K562 (cell line): ENCODE data around the gene ARID4B. TPM values are rescaled to one million over a fixed set of nuclear protein-coding genes. Genes with fewer than 3 reads are reported as not detected.

ENCODE experiments used
- ATAC-seq: fragments of 200-7000 bp; cut with Tn5 transposase; 3 replicates; pipeline ENCODE4 v1.9.1; 2020; ENCODE audit warnings: moderate library complexity
- BruUV-seq: library from RNA; stranded (reverse); fragments of 400-500 nt; replicated peaks from 2 replicates; lab custom pipeline; 2021; lab: Mats Ljungman, UMichigan
- CTCF ChIA-PET: fragments of 300-600 bp; formaldehyde crosslinking; extraction: SDS; loops from one replicate; lab custom pipeline; 2021; ENCODE audit warnings: low intra/inter-chr PET ratio; lab: Yijun Ruan, JAX
- POLR2A ChIA-PET: fragments of 300-600, 350-650 bp; sonication (Branson Sonifier 250); formaldehyde crosslinking; extraction: SDS; loops from one replicate; lab custom pipeline; 2021; ENCODE audit warnings: antibody characterized with exemption, inconsistent platforms; lab: Yijun Ruan, JAX
- DNase-seq, 4 experiments: peaks; one replicate each; pipeline versions ENCODE4 v3.0.0 to v3.0.0-alpha.2; 2011 to 2018; ENCODE audit warnings: low spot score in 3 of 4, mixed read lengths in 3 of 4; ENCODE audit errors: extremely low read depth in 1 of 4
- FAIRE-seq: peaks from 2 replicates; lab custom pipeline; 2011; peaks lifted over from hg19 to GRCh38; lab: Jason Lieb, UNC
- H2AFZ ChIP-seq: 2 replicates; pipeline ENCODE4 v1.6.0; 2011; ENCODE audit warnings: low read depth, low read length, control low read depth, inconsistent platforms
- H3K27ac ChIP-seq: fragments of 200-600 bp; 3 replicates; pipeline ENCODE4 v1.8.0; 2011; ENCODE audit warnings: low read depth, mild to moderate bottlenecking, control low read depth, inconsistent platforms, low read length, moderate library complexity, mixed read lengths; ENCODE audit errors: extremely low read depth
- H3K27me3 ChIP-seq, 2 experiments: fragments of 300-600 bp in 1 of 2; 2 replicates in 1 of 2; 3 replicates in 1 of 2; pipeline versions ENCODE4 v1.6.0 to v1.8.0; 2011; ENCODE audit warnings: inconsistent platforms in 2 of 2, low read length in 2 of 2, mild to moderate bottlenecking in 1 of 2, mixed read lengths in 1 of 2, moderate library complexity in 1 of 2; ENCODE audit not compliant: control insufficient read depth in 2 of 2, insufficient read depth in 2 of 2
- H3K36me3 ChIP-seq: fragments of 300-600 bp; 3 replicates; pipeline ENCODE4 v1.8.0; 2011; ENCODE audit warnings: mild to moderate bottlenecking, low read length, inconsistent platforms; ENCODE audit not compliant: control insufficient read depth, insufficient read depth
- H3K4me1 ChIP-seq, 2 experiments: fragments of 200-600 bp in 1 of 2; replicated peaks in 1 of 2; 2 replicates in 1 of 2; 3 replicates in 1 of 2; pipeline versions ENCODE4 v1.5.1 to v1.8.0; 2011; ENCODE audit warnings: inconsistent platforms in 2 of 2, low read length in 2 of 2, mild to moderate bottlenecking in 1 of 2, mixed read lengths in 1 of 2, moderate library complexity in 1 of 2; ENCODE audit not compliant: control insufficient read depth in 2 of 2, insufficient read depth in 2 of 2
- H3K4me2 ChIP-seq: 2 replicates; pipeline ENCODE4 v1.6.1; 2011; ENCODE audit warnings: low read length, control low read depth, inconsistent platforms, mixed read lengths; ENCODE audit not compliant: insufficient read depth
- H3K4me3 ChIP-seq: fragments of 200-600 bp; sonication (generic), shearing (Covaris generic); 2 replicates; pipeline ENCODE4 v1.5.1; 2016; ENCODE audit warnings: control low read depth, inconsistent platforms
- H3K79me2 ChIP-seq: fragments of 200-600 bp; 3 replicates; pipeline ENCODE4 v1.8.0; 2011; ENCODE audit warnings: low read length, inconsistent platforms; ENCODE audit not compliant: control insufficient read depth, insufficient read depth
- H3K9ac ChIP-seq, 2 experiments: 2 replicates each; pipeline versions ENCODE4 v1.6.0 to v1.6.1; 2011; ENCODE audit warnings: low read depth in 2 of 2, low read length in 2 of 2, control low read depth in 1 of 2, inconsistent platforms in 1 of 2, mild to moderate bottlenecking in 1 of 2, mixed read lengths in 1 of 2; ENCODE audit not compliant: insufficient read depth in 1 of 2
- H3K9me1 ChIP-seq: one replicate; pipeline ENCODE4 v1.6.0; 2011; ENCODE audit warnings: inconsistent platforms, mild to moderate bottlenecking, low read length, moderate library complexity; ENCODE audit not compliant: control insufficient read depth, insufficient read depth
- H3K9me3 ChIP-seq: replicated peaks from 2 replicates; pipeline ENCODE4 v1.5.1; 2011; ENCODE audit warnings: low read depth, low read length, inconsistent platforms; ENCODE audit not compliant: control insufficient read depth, insufficient read depth
- H4K20me1 ChIP-seq: replicated peaks from 2 replicates; pipeline ENCODE4 v1.6.1; 2011; ENCODE audit warnings: low read length, inconsistent platforms, mixed read lengths; ENCODE audit not compliant: control insufficient read depth, insufficient read depth
- EP400 ChIP-seq: fragments of 450-650 bp; IDR thresholded peaks from 2 replicates; pipeline ENCODE4 v1.6.1; 2017; ENCODE audit warnings: antibody characterized with exemption, mild to moderate bottlenecking, moderate library complexity
- HMBOX1 ChIP-seq: sonication (generic); IDR thresholded peaks from 2 replicates; pipeline ENCODE4 v1.6.1; 2016
- LCOR ChIP-seq: sonication (generic); formaldehyde crosslinking; IDR thresholded peaks from 2 replicates; pipeline ENCODE4 v1.8.0; 2022; ENCODE audit warnings: mild to moderate bottlenecking, missing genetic modification reagents
- MAFK ChIP-seq: IDR thresholded peaks from 2 replicates; pipeline ENCODE4 v1.6.1; 2011; ENCODE audit warnings: low read length, improper control_type of control experiment
- MCM5 ChIP-seq: fragments of 450-650 bp; IDR thresholded peaks from 2 replicates; pipeline ENCODE4 v1.6.1; 2016; ENCODE audit warnings: low read depth
- MLX ChIP-seq, 2 experiments: fragments of 450-650 bp in 1 of 2; sonication (generic) in 1 of 2; formaldehyde crosslinking; conservative IDR thresholded peaks; 2 replicates each; pipeline versions ENCODE4 v1.4.0 to v1.8.1; 2020 to 2022; ENCODE audit warnings: mild to moderate bottlenecking in 1 of 2, missing genetic modification reagents in 1 of 2
- STAT5A ChIP-seq: IDR thresholded peaks from 2 replicates; pipeline ENCODE4 v1.6.1; 2012; ENCODE audit warnings: low read length, inconsistent platforms, borderline replicate concordance
- TCF3 ChIP-seq: sonication (generic); formaldehyde crosslinking; IDR thresholded peaks from 2 replicates; pipeline ENCODE4 v1.4.0; 2020; ENCODE audit warnings: mild to moderate bottlenecking, missing genetic modification reagents
- ZBTB43 ChIP-seq: sonication (generic); formaldehyde crosslinking; IDR thresholded peaks from 2 replicates; pipeline ENCODE4 v1.8.0; 2023; ENCODE audit warnings: mild to moderate bottlenecking, missing genetic modification reagents
- ZBTB8A ChIP-seq: fragments of 450-650 bp; IDR thresholded peaks from 2 replicates; pipeline ENCODE4 v1.6.1; 2018; ENCODE audit warnings: mild to moderate bottlenecking, moderate library complexity; ENCODE audit not compliant: partially characterized antibody
- ZFP91 ChIP-seq: sonication (generic); formaldehyde crosslinking; IDR thresholded peaks from 2 replicates; pipeline ENCODE4 v1.8.0; 2022; ENCODE audit warnings: mild to moderate bottlenecking, missing genetic modification reagents
- ZNF41 ChIP-seq: fragments of 250-450 bp; sonication (Bioruptor Pico); conservative IDR thresholded peaks from 2 replicates; pipeline ENCODE4 v1.4.0; 2020; ENCODE audit warnings: mild to moderate bottlenecking
- ZNF639 ChIP-seq, 2 experiments: fragments of 200-800 bp in 1 of 2; sonication (Bioruptor generic) in 1 of 2; sonication (generic) in 1 of 2; formaldehyde crosslinking in 1 of 2; IDR thresholded peaks in 1 of 2; conservative IDR thresholded peaks in 1 of 2; 2 replicates each; pipeline versions ENCODE4 v1.5.0 to v1.6.1; 2016 to 2020; ENCODE audit warnings: missing compliant biosample characterization in 1 of 2, missing genetic modification characterization in 1 of 2, missing genetic modification reagents in 1 of 2
- ZNF778 ChIP-seq: fragments of 450-650 bp; formaldehyde crosslinking; IDR thresholded peaks from 2 replicates; pipeline ENCODE4 v1.4.0; 2020; ENCODE audit warnings: mild to moderate bottlenecking, moderate library complexity
- in situ Hi-C: fragments of 300-500 bp; cut with MboI; formaldehyde crosslinking; loops from 4 replicates; pipeline ENCODE4 v1.15.0; 2018; ENCODE audit warnings: inconsistent platforms, mixed read lengths
- intact Hi-C: fragments of 100-400 bp; cut with micrococcal nuclease; formaldehyde crosslinking; loops from 2 replicates; pipeline ENCODE4 v1.14.2; 2022
- polyA plus RNA-seq, 8 experiments: library from polyadenylated mRNA; depleted of rRNA in 4 of 8; stranded (reverse) in 5 of 8; unstranded in 3 of 8; fragments of >200 nt; fragmentation: Nextera tagmentation in 2 of 8; fragmentation: Illumina TruSeq in 1 of 8; extraction: Ambion mirVana in 2 of 8; extraction: Trizol in 1 of 8; gene quantifications; 2 replicates each; pipeline versions ENCODE4 v1.2.1 to v1.2.3, GENCODE V29; 2011 to 2014; ENCODE audit warnings: inconsistent platforms in 1 of 8, missing spikeins in 1 of 8
- total RNA-seq, 7 experiments: library from RNA; depleted of rRNA in 6 of 7; stranded (reverse); fragments of >200 nt in 6 of 7; fragmentation: Illumina TruSeq in 2 of 7; extraction: Trizol in 2 of 7; gene quantifications; 2 replicates each; pipeline versions ENCODE4 v1.2.1 to v1.2.3, GENCODE V29; 2011 to 2021; ENCODE audit warnings: low replicate concordance in 1 of 7
- TF ChIP-seq, protein P1 (sequence below): conservative IDR thresholded peaks from 2 replicates; pipeline ENCODE4 v1.6.1; 2011; ENCODE audit warnings: low read depth, mild to moderate bottlenecking, low read length; ENCODE audit not compliant: control insufficient read depth

Gene ARID4B
- total and polyA plus RNA-seq, 9 of the 15 experiments (the other 6 are each of a cell fraction or from before 2014, with no cell fraction given) = 8.4 to 38.9 (median 18.5) TPM

DNA sequence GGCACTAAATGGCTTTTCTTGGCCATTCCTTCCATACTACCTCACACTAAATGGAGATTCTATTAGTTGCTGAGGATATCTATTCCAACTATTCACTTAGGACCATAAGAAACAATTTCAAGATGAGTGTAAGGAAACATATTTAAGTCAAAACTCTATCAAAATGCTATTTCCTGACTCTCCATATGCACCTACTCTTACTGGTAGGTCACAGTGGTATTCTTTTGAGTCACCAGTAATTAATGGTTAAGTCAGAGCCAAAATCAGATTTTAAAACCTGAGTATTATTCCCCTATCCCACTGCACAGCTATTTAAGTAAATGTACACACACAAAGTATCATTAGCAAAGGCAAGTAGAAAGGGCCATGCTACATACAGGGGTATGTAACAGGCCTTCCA, 50.3 kb downstream of the ARID4B start:
- H3K27ac ChIP-seq = no peak overlapping the region
- intact Hi-C loops (no loop called here), in situ Hi-C loops (no loop called here)
- no peak overlapping the region for H3K4me3 ChIP-seq
- H3K4me2 ChIP-seq = no peak overlapping the region
- H4K20me1 ChIP-seq = peaks cover 22% of the 10 kb centered on the region
- ATAC-seq (no peak), DNase-seq (no peak), FAIRE-seq (no peak)
- H3K27me3 ChIP-seq = no peaks in the 10 kb centered on the region
- H3K9ac ChIP-seq = no peak overlapping the region
- peaks cover 94% of the 10 kb centered on the region for H3K79me2 ChIP-seq
- POLR2A ChIA-PET = no interaction called here
- H3K9me1 ChIP-seq = no peaks in the 10 kb centered on the region
- no peak overlapping the region for H2AFZ ChIP-seq
- CTCF ChIA-PET = no interaction called here
- no TSS peak for BruUV-seq
- peaks cover 15 to 19% of the 10 kb centered on the region in 2 experiments; a peak in 4 of 5 replicates for H3K4me1 ChIP-seq
- no peaks in the 10 kb centered on the region for H3K9me3 ChIP-seq
- H3K36me3 ChIP-seq = no peaks in the 10 kb centered on the region; the same call in 2 of the 3 replicates
- TF ChIP-seq, protein P1, sequence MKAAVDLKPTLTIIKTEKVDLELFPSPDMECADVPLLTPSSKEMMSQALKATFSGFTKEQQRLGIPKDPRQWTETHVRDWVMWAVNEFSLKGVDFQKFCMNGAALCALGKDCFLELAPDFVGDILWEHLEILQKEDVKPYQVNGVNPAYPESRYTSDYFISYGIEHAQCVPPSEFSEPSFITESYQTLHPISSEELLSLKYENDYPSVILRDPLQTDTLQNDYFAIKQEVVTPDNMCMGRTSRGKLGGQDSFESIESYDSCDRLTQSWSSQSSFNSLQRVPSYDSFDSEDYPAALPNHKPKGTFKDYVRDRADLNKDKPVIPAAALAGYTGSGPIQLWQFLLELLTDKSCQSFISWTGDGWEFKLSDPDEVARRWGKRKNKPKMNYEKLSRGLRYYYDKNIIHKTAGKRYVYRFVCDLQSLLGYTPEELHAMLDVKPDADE = no peak
- no peak for TF ChIP-seq MCM5
- no peak for TF ChIP-seq STAT5A
- no peak for TF ChIP-seq HMBOX1
- no peak for TF ChIP-seq ZBTB43 (CRISPR knock-in tag)
- no peak for TF ChIP-seq MLX (CRISPR knock-in tag; conservative IDR thresholded peaks at IDR 0.05)
- no peak for TF ChIP-seq TCF3 (CRISPR knock-in tag)
- no peak for TF ChIP-seq EP400
- TF ChIP-seq LCOR (CRISPR knock-in tag) = no peak
- no peak for TF ChIP-seq ZNF639 (CRISPR knock-in tag; conservative IDR thresholded peaks at IDR 0.05 in 1 of 2, IDR thresholded peaks at IDR 0.05 in 1 of 2)
- TF ChIP-seq ZFP91 (CRISPR knock-in tag) = no peak
- TF ChIP-seq ZBTB8A = no peak
- no peak for TF ChIP-seq ZNF778 (CRISPR knock-in tag)
- no peak for TF ChIP-seq MAFK
- no peak for TF ChIP-seq ZNF41 (CRISPR knock-in tag)
